Measurements from ENCODE around the gene CACNA1S. TPM values are rescaled to one million over a fixed set of nuclear protein-coding genes. Genes with fewer than 3 reads are reported as not detected.
A peak's percentile ranks its signal among the peaks of the same experiment; 100 is the strongest.

CACNA1S gene
- total and polyA plus RNA-seq, 2 of the 13 experiments (the other 11 are each of a cell fraction or from before 2014, with no cell fraction given) = not detected

GRCh38 chr1:201114245-201115131 lies 2.3 kb upstream of the CACNA1S start (continued):
- TF ChIP-seq ZNF407 (CRISPR knock-in tag; IDR thresholded peaks at IDR 0.05; ENCODE audit: not compliant biosample characterization) (no peak), ZMYM2 (CRISPR knock-in tag; IDR thresholded peaks at IDR 0.05) (no peak), ZNF660 (CRISPR knock-in tag; IDR thresholded peaks at IDR 0.05; ENCODE audit: borderline replicate concordance, low read depth) (no peak), EZH2 (conservative IDR thresholded peaks at IDR 0.05; ENCODE audit: low read depth, low read length) (peak; percentile 70; the same call in 1 of the 2 replicates), ZNF549 (CRISPR knock-in tag; IDR thresholded peaks at IDR 0.05) (no peak), ZNF510 (CRISPR knock-in tag; IDR thresholded peaks at IDR 0.05; ENCODE audit: low read depth) (no peak), MIER2 (CRISPR knock-in tag; IDR thresholded peaks at IDR 0.05) (no peak), TBL1XR1 (IDR thresholded peaks at IDR 0.05; ENCODE audit: borderline replicate concordance, low read length, partially characterized antibody) (no peak), KLF12 (CRISPR knock-in tag; IDR thresholded peaks at IDR 0.05; ENCODE audit: borderline replicate concordance) (no peak), ATF1 (CRISPR knock-in tag; IDR thresholded peaks at IDR 0.05) (no peak), MXD3 (CRISPR knock-in tag; IDR thresholded peaks at IDR 0.05) (no peak), HNRNPL (IDR thresholded peaks at IDR 0.05; ENCODE audit: low read depth, low read length) (peak; percentile 78; the same call in 1 of the 2 replicates), TCF7 (IDR thresholded peaks at IDR 0.05; ENCODE audit: low read depth) (no peak), DMTF1 (CRISPR knock-in tag; IDR thresholded peaks at IDR 0.05) (no peak), GATA4 (IDR thresholded peaks at IDR 0.05; ENCODE audit: borderline replicate concordance, low read depth) (no peak), RORA (CRISPR knock-in tag; IDR thresholded peaks at IDR 0.05) (no peak), ARNT (IDR thresholded peaks at IDR 0.05) (no peak), ZNF333 (CRISPR knock-in tag; IDR thresholded peaks at IDR 0.05; ENCODE audit: borderline replicate concordance) (no peak), SMARCC2 (IDR thresholded peaks at IDR 0.05) (no peak)
